ENCODE measurements around the gene LRP1.

LRP1 gene

GRCh38 chr12:57099047-57099714, 29.1 kb upstream of the LRP1 start:
- TF ChIP-seq, protein P1, sequence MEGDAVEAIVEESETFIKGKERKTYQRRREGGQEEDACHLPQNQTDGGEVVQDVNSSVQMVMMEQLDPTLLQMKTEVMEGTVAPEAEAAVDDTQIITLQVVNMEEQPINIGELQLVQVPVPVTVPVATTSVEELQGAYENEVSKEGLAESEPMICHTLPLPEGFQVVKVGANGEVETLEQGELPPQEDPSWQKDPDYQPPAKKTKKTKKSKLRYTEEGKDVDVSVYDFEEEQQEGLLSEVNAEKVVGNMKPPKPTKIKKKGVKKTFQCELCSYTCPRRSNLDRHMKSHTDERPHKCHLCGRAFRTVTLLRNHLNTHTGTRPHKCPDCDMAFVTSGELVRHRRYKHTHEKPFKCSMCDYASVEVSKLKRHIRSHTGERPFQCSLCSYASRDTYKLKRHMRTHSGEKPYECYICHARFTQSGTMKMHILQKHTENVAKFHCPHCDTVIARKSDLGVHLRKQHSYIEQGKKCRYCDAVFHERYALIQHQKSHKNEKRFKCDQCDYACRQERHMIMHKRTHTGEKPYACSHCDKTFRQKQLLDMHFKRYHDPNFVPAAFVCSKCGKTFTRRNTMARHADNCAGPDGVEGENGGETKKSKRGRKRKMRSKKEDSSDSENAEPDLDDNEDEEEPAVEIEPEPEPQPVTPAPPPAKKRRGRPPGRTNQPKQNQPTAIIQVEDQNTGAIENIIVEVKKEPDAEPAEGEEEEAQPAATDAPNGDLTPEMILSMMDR (IDR thresholded peaks at IDR 0.05; ENCODE audit: low read depth, low read length, missing control alignments) = no peak
- no peak overlapping the region for H3K4me3 ChIP-seq (replicated peaks; ENCODE audit: low read depth, low read length)
- no peak for DNase-seq (ENCODE audit: extremely low read depth, low read depth)

- H3K4me3 ChIP-seq (replicated peaks; ENCODE audit: low read depth, low read length) = no peak overlapping the region
- TF ChIP-seq, protein P1 (IDR thresholded peaks at IDR 0.05; ENCODE audit: low read depth, low read length, missing control alignments) = no peak
- no peak for DNase-seq (ENCODE audit: extremely low read depth, low read depth)
Observed at GRCh38 chr12:57099766-57100165, 28.5 kb upstream of the LRP1 start.

GRCh38 chr12:57101892-57102695, 26.2 kb upstream of the LRP1 start:
- TF ChIP-seq, protein P1 (IDR thresholded peaks at IDR 0.05; ENCODE audit: low read depth, low read length, missing control alignments) = no peak
- H3K4me3 ChIP-seq (replicated peaks; ENCODE audit: low read depth, low read length) = no peak overlapping the region
- DNase-seq (ENCODE audit: extremely low read depth, low read depth) = no peak

DNA sequence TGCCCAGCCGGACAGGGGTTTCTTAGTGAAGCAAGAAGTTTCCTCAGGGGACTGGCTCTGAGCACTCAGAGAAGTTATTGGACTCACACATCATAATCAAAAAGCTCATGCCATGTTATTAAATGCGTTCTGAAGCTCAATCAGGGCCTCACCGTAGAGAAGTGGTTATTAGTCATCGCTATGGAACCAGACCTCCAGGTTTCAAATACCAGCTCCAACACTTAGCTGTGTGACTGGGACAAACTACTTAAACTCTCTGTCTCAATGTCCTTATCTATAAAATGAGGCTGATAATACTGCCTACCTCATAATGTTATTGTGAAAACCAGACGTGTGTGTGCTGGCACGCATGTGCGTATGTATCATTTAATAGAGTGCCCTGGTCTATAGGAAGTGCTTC, 24.4 kb upstream of the LRP1 start:
- H3K4me3 ChIP-seq (replicated peaks; ENCODE audit: low read depth, low read length) = no peak overlapping the region
- TF ChIP-seq, protein P1 (IDR thresholded peaks at IDR 0.05; ENCODE audit: low read depth, low read length, missing control alignments) = no peak
- no peak for DNase-seq (ENCODE audit: extremely low read depth, low read depth)

DNA sequence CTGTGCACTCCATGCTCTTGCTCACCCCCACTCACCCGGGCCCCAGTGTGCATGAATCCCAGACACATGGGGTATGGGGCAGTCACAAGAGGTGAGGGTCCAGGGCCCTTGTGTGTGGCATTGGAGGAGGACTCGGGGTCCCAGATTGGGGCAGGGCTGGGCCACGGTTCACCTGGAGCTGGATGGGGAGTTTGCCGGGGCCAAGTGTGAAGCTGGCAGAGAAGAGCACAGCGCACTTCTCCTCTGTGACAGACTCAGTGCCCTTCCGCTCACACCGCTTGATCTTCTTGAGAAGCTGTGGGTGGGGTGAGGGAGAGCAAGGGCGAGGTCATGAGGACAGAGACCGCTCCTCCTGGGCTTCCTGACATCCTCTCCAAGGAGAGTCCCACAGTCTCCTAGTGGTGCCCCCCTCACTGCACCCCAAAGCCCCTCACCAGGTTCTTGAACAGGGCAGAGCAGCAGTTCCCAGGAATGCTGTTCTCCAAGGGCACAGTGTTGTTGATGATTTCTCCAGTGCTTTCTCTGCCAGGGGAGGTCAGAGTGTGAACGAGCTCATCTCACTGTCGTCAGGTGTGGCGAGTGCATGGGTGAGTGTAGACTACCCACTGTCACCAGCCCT, 23.9 kb upstream of the LRP1 start:
- DNase-seq (ENCODE audit: extremely low read depth, low read depth) = no peak
- H3K4me3 ChIP-seq (replicated peaks; ENCODE audit: low read depth, low read length) = no peak overlapping the region
- TF ChIP-seq, protein P1 (IDR thresholded peaks at IDR 0.05; ENCODE audit: low read depth, low read length, missing control alignments) = no peak

- no peak for DNase-seq (ENCODE audit: extremely low read depth, low read depth)
- H3K4me3 ChIP-seq (replicated peaks; ENCODE audit: low read depth, low read length) = no peak overlapping the region
- TF ChIP-seq, protein P1 (IDR thresholded peaks at IDR 0.05; ENCODE audit: low read depth, low read length, missing control alignments) = no peak
Observed at GRCh38 chr12:57105011-57105753, 23.1 kb upstream of the LRP1 start.
